Gastrocnemius medialis (tissue), 4 donors: ENCODE measurements around the gene AP5Z1.

ENCODE experiments used
- POLR2A ChIP-seq, 2 donors: fragments of 450-650 bp; IDR thresholded peaks; one replicate each; pipeline ENCODE4 v1.6.1; 2017; ENCODE audit warnings: antibody characterized with exemption in 2 of 2, mild to moderate bottlenecking in 2 of 2, moderate library complexity in 2 of 2
- TF ChIP-seq, protein P1 (sequence below), 5 experiments: fragments of 450-650 bp in 3 of 5; fragments of 200-600 bp in 2 of 5; sonication (generic) in 2 of 5; IDR thresholded peaks in 4 of 5; conservative IDR thresholded peaks in 1 of 5; 1 replicate in 4 of 5; 2 replicates in 1 of 5; pipeline ENCODE4 v1.5.1; 2016 to 2019; ENCODE audit warnings: antibody characterized with exemption in 5 of 5, mild to moderate bottlenecking in 3 of 5, moderate library complexity in 3 of 5

GRCh38 chr7:4785371-4785770 is 9.9 kb downstream of the AP5Z1 start:
- TF ChIP-seq, protein P1, sequence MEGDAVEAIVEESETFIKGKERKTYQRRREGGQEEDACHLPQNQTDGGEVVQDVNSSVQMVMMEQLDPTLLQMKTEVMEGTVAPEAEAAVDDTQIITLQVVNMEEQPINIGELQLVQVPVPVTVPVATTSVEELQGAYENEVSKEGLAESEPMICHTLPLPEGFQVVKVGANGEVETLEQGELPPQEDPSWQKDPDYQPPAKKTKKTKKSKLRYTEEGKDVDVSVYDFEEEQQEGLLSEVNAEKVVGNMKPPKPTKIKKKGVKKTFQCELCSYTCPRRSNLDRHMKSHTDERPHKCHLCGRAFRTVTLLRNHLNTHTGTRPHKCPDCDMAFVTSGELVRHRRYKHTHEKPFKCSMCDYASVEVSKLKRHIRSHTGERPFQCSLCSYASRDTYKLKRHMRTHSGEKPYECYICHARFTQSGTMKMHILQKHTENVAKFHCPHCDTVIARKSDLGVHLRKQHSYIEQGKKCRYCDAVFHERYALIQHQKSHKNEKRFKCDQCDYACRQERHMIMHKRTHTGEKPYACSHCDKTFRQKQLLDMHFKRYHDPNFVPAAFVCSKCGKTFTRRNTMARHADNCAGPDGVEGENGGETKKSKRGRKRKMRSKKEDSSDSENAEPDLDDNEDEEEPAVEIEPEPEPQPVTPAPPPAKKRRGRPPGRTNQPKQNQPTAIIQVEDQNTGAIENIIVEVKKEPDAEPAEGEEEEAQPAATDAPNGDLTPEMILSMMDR (IDR thresholded peaks at IDR 0.05 in 4 of 5, conservative IDR thresholded peaks at IDR 0.05 in 1 of 5) = no peak
- TF ChIP-seq POLR2A (IDR thresholded peaks at IDR 0.05) = no peak
